ENCODE data around the gene IRAK1. TPM values are rescaled to one million over a fixed set of nuclear protein-coding genes. Genes with fewer than 3 reads are reported as not detected.

IRAK1 gene
- total and polyA plus RNA-seq, 9 of the 15 experiments (the other 6 are each of a cell fraction or from before 2014, with no cell fraction given): 11.6 to 261 (median 91.6) TPM

- peaks cover 85% of the 10 kb centered on the region for H3K79me2 ChIP-seq (ENCODE audit: control insufficient read depth, insufficient read depth, low read length)
- no peak overlapping the region for H3K4me3 ChIP-seq
- ChIA-PET POLR2A (interaction anchor here (0.6 kb wide), 3 partner anchors 24 to 47 kb away, joined by 3 to 4 read pairs (median 4); no protein-coding TSS in a partner anchor), CTCF (ENCODE audit: low intra/inter-chr PET ratio) (no interaction called here)
- FAIRE-seq (no peak), DNase-seq (ENCODE audit: extremely low read depth in 1 of 4, low spot score in 3 of 4) (no peak), ATAC-seq (no peak)
- peaks cover 31% of the 10 kb centered on the region for H4K20me1 ChIP-seq (replicated peaks; ENCODE audit: control insufficient read depth, insufficient read depth, low read length)
- H2AFZ ChIP-seq (ENCODE audit: low read depth, low read length): no peak overlapping the region
- peaks cover 0 to 2% of the 10 kb centered on the region in 2 experiments; a peak in 3 of 5 replicates for H3K4me1 ChIP-seq (replicated peaks in 1 of 2; ENCODE audit: control insufficient read depth in 2 of 2, insufficient read depth in 2 of 2, low read length in 2 of 2)
- H3K9me3 ChIP-seq (replicated peaks; ENCODE audit: control insufficient read depth, insufficient read depth, low read depth, low read length): no peaks in the 10 kb centered on the region
- H3K36me3 ChIP-seq (ENCODE audit: control insufficient read depth, insufficient read depth, low read length): peaks cover 58% of the 10 kb centered on the region
- intact Hi-C loops (cut with micrococcal nuclease): no loop called here
- 30% methylated on average over 1 of the region's 1 CpG for WGBS (ENCODE audit: insufficient coverage, low coverage, missing lambda C conversion rate)
- H3K9me1 ChIP-seq (ENCODE audit: control insufficient read depth, insufficient read depth, low read length): no peaks in the 10 kb centered on the region
- in situ Hi-C loops (cut with MboI): no loop called here
- no TSS peak for BruUV-seq (replicated peaks)
- H3K27me3 ChIP-seq (ENCODE audit: control insufficient read depth in 2 of 2, insufficient read depth in 2 of 2, low read length in 2 of 2): no peaks in the 10 kb centered on the region
- no peak overlapping the region; a peak in 1 of 4 replicates for H3K9ac ChIP-seq (ENCODE audit: insufficient read depth in 1 of 2, low read depth in 2 of 2, low read length in 2 of 2)
- H3K4me2 ChIP-seq (ENCODE audit: insufficient read depth, low read length): no peak overlapping the region
- H3K27ac ChIP-seq (ENCODE audit: extremely low read depth, low read depth, low read length): no peak overlapping the region
- TF ChIP-seq ZNF121 (CRISPR knock-in tag; conservative IDR thresholded peaks at IDR 0.05) (no peak), MEF2D (tag; conservative IDR thresholded peaks at IDR 0.05; ENCODE audit: low read depth) (no peak), SP2 (IDR thresholded peaks at IDR 0.05; ENCODE audit: extremely low read depth, low read depth, low read length, poor library complexity, severe bottlenecking) (no peak), SAP30 (IDR thresholded peaks at IDR 0.05; ENCODE audit: borderline replicate concordance, insufficient read depth, low read depth, low read length, poor library complexity, severe bottlenecking) (no peak), CBFA2T3 (IDR thresholded peaks at IDR 0.05) (no peak), SMARCA5 (IDR thresholded peaks at IDR 0.05) (no peak), NFE2L1 (tag; IDR thresholded peaks at IDR 0.05; ENCODE audit: borderline replicate concordance, low read depth) (no peak), GATA2 (CRISPR knock-in tag; IDR thresholded peaks at IDR 0.05) (no peak), SMAD3 (CRISPR knock-in tag; conservative IDR thresholded peaks at IDR 0.05) (no peak), HINFP (tag; conservative IDR thresholded peaks at IDR 0.05; ENCODE audit: low read depth) (no peak), ZNF584 (CRISPR knock-in tag; IDR thresholded peaks at IDR 0.05; ENCODE audit: low read depth) (no peak), ZNF764 (CRISPR knock-in tag; IDR thresholded peaks at IDR 0.05; ENCODE audit: low read depth) (no peak), ZBTB1 (CRISPR knock-in tag; IDR thresholded peaks at IDR 0.05; ENCODE audit: borderline replicate concordance, low read depth) (no peak), SMARCC2 (IDR thresholded peaks at IDR 0.05; ENCODE audit: low read depth) (no peak), POLR3G (IDR thresholded peaks at IDR 0.05; ENCODE audit: extremely low read depth, insufficient read length, insufficient replicate concordance) (no peak), TBP (optimal IDR thresholded peaks at IDR 0.05; ENCODE audit: low read depth, low read length) (no peak), CTCF (IDR thresholded peaks at IDR 0.05 in 2 of 3, conservative IDR thresholded peaks at IDR 0.05 in 1 of 3; ENCODE audit: insufficient read depth in 2 of 3, low read depth in 1 of 3, low read length in 3 of 3) (no peak), ZNF143 (CRISPR knock-in tag; IDR thresholded peaks at IDR 0.05) (no peak)
These were observed 39.5 kb upstream of the IRAK1 start for GRCh38 chrX:154059231-154059630.
